ENCODE measurements around the gene CLSTN2. TPM values are rescaled to one million over a fixed set of nuclear protein-coding genes. Genes with fewer than 3 reads are reported as not detected.

The CLSTN2 gene
- total and polyA plus RNA-seq, 2 donors from 2014 or later, result 2.0 to 12.0 TPM

DNA sequence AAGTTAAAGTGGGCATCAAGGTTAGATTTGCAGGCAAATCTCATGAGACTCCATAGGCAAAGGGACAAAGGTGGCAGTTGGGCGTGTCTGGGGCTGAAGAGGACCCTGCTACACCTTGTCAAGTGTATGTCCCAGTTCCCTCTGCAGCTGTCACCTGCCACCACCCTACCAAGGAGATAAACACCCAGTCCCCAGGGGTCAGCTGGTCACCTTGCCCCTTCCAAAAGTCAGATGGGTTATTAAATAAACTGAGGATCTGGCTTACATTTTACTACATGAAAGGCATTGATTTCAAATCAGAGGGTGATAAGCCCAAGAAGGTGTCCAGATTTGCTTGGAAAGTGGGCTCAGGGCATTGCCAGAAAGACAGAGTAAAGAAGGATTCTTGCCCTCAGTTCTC, 494.8 kb downstream of the CLSTN2 start:
- TF ChIP-seq, protein P1, sequence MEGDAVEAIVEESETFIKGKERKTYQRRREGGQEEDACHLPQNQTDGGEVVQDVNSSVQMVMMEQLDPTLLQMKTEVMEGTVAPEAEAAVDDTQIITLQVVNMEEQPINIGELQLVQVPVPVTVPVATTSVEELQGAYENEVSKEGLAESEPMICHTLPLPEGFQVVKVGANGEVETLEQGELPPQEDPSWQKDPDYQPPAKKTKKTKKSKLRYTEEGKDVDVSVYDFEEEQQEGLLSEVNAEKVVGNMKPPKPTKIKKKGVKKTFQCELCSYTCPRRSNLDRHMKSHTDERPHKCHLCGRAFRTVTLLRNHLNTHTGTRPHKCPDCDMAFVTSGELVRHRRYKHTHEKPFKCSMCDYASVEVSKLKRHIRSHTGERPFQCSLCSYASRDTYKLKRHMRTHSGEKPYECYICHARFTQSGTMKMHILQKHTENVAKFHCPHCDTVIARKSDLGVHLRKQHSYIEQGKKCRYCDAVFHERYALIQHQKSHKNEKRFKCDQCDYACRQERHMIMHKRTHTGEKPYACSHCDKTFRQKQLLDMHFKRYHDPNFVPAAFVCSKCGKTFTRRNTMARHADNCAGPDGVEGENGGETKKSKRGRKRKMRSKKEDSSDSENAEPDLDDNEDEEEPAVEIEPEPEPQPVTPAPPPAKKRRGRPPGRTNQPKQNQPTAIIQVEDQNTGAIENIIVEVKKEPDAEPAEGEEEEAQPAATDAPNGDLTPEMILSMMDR (IDR thresholded peaks at IDR 0.05; ENCODE audit: borderline replicate concordance, extremely low read depth, insufficient read depth), result no peak
- Histone ChIP-seq H3K27me3 (ENCODE audit: control insufficient read depth, insufficient read depth, low read length) (no peaks in the 10 kb centered on the region), H3K9me3 (ENCODE audit: control insufficient read depth in 2 of 3, insufficient read depth in 1 of 3, low read length in 3 of 3) (no peaks in the 10 kb centered on the region), H3K36me3 (ENCODE audit: control insufficient read depth in 2 of 3, insufficient read depth in 3 of 3, low read length in 3 of 3) (no peaks in the 10 kb centered on the region), H3K9ac (ENCODE audit: low read length in 3 of 3) (no peak overlapping the region), H3K27ac (ENCODE audit: low read depth in 2 of 2, low read length in 2 of 2) (no peak overlapping the region), H3K4me1 (ENCODE audit: control insufficient read depth in 2 of 3, insufficient read depth in 2 of 3, low read depth in 1 of 3, low read length in 3 of 3) (no peaks in the 10 kb centered on the region), H3K4me3 (ENCODE audit: low read length in 3 of 3) (no peak overlapping the region)
- DNase-seq (no peak), FAIRE-seq (no peak)
- intact Hi-C loops (cut with DNase I), result no loop called here

DNA sequence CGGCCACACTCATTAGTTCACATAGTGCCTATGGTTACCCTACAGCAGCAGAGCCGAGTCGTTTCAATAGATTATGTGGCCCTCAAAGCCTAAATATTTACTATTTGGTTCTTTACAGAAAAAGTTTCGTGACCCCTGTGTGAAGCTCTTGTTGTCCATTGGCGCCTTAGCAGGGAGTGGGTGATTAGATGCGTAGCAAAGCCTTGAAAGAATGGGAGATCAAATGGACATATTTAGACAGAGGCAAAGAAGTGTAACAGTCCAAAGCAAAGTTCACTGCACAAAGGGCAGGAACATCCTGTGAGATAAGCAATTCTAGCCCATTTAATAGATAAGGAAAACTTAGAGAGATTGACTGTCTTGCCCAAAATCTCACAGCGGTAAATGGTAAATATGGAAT, 495.5 kb downstream of the CLSTN2 start:
- TF ChIP-seq, protein P1 (IDR thresholded peaks at IDR 0.05; ENCODE audit: borderline replicate concordance, extremely low read depth, insufficient read depth), result no peak
- Histone ChIP-seq H3K27me3 (ENCODE audit: control insufficient read depth, insufficient read depth, low read length) (no peaks in the 10 kb centered on the region), H3K36me3 (ENCODE audit: control insufficient read depth in 2 of 3, insufficient read depth in 3 of 3, low read length in 3 of 3) (no peaks in the 10 kb centered on the region), H3K4me1 (ENCODE audit: control insufficient read depth in 2 of 3, insufficient read depth in 2 of 3, low read depth in 1 of 3, low read length in 3 of 3) (no peaks in the 10 kb centered on the region), H3K4me3 (ENCODE audit: low read length in 3 of 3) (no peak overlapping the region), H3K9me3 (ENCODE audit: control insufficient read depth in 2 of 3, insufficient read depth in 1 of 3, low read length in 3 of 3) (no peaks in the 10 kb centered on the region), H3K27ac (ENCODE audit: low read depth in 2 of 2, low read length in 2 of 2) (no peak overlapping the region), H3K9ac (ENCODE audit: low read length in 3 of 3) (no peak overlapping the region)
- DNase-seq (no peak), FAIRE-seq (no peak)
- intact Hi-C loops (cut with DNase I), result no loop called here

DNA sequence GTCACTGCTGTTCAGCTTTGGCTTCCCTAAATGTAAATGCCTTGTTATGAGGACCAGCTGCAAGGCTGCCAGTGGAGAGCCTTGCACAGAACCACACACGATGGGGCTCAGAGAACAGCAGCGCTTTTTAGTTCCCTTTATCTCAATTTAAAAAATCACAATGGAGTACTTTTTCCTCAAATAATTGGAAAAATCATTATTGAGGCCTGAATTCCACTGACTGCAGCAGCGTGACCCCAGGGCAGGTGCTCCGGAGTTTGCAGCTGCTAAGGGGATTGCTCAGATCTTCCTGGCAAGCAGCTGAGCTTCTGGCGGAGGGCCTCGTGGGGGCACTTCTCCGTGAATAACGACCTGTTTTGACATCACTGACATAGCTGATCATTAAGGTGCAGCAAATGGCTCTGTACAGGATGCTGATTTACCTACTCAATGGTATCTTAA, 497.3 kb downstream of the CLSTN2 start:
- peak in 4 of 5 donors; percentile 38 to 61 (median 48) for DNase-seq
- no peaks in the 10 kb centered on the region for H3K4me1 ChIP-seq (ENCODE audit: control insufficient read depth in 2 of 3, insufficient read depth in 2 of 3, low read depth in 1 of 3, low read length in 3 of 3)
- H3K36me3 ChIP-seq (ENCODE audit: control insufficient read depth in 2 of 3, insufficient read depth in 3 of 3, low read length in 3 of 3), result no peaks in the 10 kb centered on the region
- no peaks in the 10 kb centered on the region for H3K27me3 ChIP-seq (ENCODE audit: control insufficient read depth, insufficient read depth, low read length)
- no peak overlapping the region for H3K27ac ChIP-seq (ENCODE audit: low read depth in 2 of 2, low read length in 2 of 2)
- intact Hi-C loops (cut with DNase I), result no loop called here
- no peak overlapping the region for H3K9ac ChIP-seq (ENCODE audit: low read length in 3 of 3)
- no peak overlapping the region for H3K4me3 ChIP-seq (ENCODE audit: low read length in 3 of 3)
- no peaks in the 10 kb centered on the region for H3K9me3 ChIP-seq (ENCODE audit: control insufficient read depth in 2 of 3, insufficient read depth in 1 of 3, low read length in 3 of 3)
- TF ChIP-seq, protein P1 (IDR thresholded peaks at IDR 0.05; ENCODE audit: borderline replicate concordance, extremely low read depth, insufficient read depth), result no peak
- FAIRE-seq, result no peak

DNA sequence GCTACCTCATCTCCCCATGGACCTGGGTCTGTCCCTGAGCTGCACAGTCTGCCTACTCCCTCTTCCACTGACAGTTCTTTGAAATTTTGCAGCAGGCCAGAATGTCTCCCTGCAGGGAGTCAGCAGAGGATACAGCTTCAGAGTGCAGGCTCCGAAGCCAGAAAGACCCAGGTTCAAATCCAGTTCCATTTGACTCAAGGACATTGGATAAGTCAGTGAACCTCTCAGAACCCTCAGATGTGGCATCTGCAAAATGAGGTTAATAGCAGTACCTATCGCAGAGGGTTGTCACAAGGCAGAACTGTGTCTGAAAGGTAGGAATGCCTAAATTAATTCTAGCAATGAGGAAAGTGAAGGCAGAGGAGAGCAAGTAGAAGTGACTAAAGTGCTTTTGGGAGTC, 498.4 kb downstream of the CLSTN2 start:
- H3K27me3 ChIP-seq (ENCODE audit: control insufficient read depth, insufficient read depth, low read length), result no peaks in the 10 kb centered on the region
- no peaks in the 10 kb centered on the region for H3K36me3 ChIP-seq (ENCODE audit: control insufficient read depth in 2 of 3, insufficient read depth in 3 of 3, low read length in 3 of 3)
- H3K9me3 ChIP-seq (ENCODE audit: control insufficient read depth in 2 of 3, insufficient read depth in 1 of 3, low read length in 3 of 3), result no peaks in the 10 kb centered on the region
- H3K27ac ChIP-seq (ENCODE audit: low read depth in 2 of 2, low read length in 2 of 2), result no peak overlapping the region
- no peak overlapping the region for H3K9ac ChIP-seq (ENCODE audit: low read length in 3 of 3)
- DNase-seq (no peak), FAIRE-seq (no peak)
- TF ChIP-seq, protein P1 (IDR thresholded peaks at IDR 0.05; ENCODE audit: borderline replicate concordance, extremely low read depth, insufficient read depth), result no peak
- H3K4me1 ChIP-seq (ENCODE audit: control insufficient read depth in 2 of 3, insufficient read depth in 2 of 3, low read depth in 1 of 3, low read length in 3 of 3), result no peaks in the 10 kb centered on the region
- intact Hi-C loops (cut with DNase I), result no loop called here
- no peak overlapping the region for H3K4me3 ChIP-seq (ENCODE audit: low read length in 3 of 3)

All from kidney (tissue), 14 donors.